ENCODE data around the gene GMPR.

GMPR gene

DNA sequence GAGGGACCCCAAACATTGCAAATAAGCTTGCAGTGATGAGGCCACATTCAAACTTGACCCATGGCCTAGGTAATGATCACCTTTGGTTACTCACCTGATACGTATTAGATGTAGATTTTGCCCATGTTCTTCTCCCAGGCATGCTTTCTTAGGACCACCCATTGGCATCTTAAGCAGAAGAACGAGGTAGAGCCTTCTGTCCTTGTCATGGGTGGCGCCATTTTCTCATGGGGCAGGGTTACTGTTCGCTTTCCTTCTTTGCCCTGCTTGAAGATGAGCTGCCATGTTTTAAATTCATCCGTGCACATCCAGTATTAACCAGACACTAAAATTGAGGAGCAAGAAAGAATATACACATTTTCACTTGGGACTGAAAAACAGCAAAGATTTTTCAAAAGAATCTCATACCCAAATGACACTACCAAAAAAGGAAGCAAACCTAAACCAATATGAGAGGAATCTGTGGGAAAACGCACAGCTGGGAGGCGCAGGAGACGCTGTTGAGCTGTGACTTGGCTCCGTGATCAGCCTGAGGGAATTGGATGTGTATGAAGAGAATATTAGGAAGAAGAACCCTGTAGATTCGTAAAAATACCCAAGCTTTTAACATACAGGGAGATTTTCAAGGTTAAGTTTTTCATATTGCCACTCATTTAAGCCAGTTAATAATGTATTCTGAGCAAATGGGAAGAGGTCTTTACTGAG, 36.6 kb downstream of the GMPR start:
- DNase-seq: no peak

- no peak for DNase-seq
Measured at GRCh38 chr6:16277101-16277981, 39.0 kb downstream of the GMPR start.

DNA sequence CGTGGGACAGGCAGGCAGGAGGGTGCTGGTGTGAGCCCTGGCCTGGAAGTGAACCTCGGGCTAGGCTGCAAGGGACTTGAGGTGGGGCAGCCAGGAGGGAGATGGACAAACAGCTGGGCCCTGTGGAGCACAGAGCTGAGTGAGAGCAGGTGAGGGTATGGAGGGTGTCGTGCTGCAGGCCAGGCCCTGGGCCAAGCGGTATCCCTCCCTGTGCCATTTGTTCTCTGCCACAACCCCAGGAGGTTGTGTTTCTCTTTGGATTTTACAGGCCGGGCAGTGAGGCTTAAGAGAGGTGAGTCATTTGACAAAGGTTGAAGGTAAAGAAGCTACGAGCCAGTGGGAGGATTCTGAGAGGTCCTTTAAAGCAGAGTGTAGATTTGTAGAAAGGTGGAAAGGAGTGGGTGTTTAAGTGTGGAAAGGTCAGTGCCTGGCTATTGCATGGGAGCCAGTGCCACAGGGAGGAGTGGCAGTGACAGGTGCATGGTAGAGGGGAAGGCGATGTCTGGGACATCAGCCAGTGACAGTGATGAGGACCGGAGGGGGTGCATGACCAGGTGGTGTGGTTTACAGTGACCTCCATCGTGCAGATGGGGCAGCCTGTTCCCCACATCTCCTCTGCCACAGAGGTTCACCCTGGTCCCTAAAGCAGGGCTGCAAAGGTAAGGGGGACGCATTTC, 39.8 kb downstream of the GMPR start:
- DNase-seq: no peak

GRCh38 chr6:16278750-16279149, 40.4 kb downstream of the GMPR start:
- DNase-seq: no peak

DNA sequence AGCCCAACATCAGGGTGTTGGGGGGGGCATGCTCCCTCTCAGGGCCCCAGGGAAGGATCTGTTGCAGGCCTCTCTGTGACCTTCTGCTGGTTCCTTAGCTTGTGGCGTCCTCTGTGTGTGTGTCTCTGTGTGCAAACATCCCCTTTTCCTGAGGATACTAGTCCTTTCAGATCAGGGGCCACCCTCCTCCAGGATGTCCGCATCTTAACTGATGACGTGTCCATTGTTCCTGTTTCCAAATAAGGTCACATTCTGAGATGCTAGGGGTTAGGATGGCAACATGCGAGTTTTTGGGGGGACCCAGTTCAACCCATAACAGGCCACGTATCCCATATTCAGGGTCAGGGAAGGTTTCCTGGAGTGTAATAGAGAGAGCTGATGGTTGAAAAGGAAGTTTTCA, 40.9 kb downstream of the GMPR start:
- no peak for DNase-seq

DNA sequence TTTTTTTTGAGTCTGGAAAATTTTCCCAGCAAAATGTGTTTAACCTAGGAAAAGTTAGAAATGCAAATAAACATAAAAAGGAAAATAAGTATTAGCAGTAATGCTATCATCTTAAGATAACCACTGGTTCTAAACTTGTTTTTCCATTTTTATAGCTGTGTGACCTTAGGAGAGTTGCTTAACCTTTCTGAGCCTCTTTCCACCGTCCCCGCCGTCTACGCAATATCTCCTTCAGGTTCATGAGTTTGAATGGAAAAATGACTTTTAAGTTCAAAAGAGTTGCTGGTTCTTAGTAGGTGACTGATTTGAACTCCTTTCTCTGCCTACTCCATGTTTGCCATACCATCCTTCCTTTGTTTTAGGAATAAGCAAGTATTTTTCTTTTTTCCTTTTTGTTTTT, 44.0 kb downstream of the GMPR start:
- DNase-seq: no peak

DNA sequence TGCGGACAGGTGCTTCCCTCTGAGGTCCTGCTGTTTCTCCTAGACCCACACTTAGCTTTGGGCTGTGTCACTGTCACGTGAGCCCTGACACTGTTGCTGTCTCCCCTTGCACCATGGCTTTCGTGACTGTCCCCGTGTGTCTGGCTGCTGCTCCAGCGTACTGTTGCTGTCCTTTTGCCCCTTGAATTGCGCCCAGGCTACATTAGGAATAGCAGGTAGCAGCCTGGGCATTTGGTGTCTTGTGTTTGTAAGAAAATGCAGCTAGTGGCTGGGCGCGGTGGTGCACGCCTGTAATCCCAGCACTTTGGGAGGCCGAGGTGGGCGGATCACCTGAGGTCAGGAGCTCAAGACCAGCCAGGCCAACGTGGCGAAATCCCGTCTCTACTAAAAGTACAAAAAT, 46.1 kb downstream of the GMPR start:
- DNase-seq: no peak

DNA sequence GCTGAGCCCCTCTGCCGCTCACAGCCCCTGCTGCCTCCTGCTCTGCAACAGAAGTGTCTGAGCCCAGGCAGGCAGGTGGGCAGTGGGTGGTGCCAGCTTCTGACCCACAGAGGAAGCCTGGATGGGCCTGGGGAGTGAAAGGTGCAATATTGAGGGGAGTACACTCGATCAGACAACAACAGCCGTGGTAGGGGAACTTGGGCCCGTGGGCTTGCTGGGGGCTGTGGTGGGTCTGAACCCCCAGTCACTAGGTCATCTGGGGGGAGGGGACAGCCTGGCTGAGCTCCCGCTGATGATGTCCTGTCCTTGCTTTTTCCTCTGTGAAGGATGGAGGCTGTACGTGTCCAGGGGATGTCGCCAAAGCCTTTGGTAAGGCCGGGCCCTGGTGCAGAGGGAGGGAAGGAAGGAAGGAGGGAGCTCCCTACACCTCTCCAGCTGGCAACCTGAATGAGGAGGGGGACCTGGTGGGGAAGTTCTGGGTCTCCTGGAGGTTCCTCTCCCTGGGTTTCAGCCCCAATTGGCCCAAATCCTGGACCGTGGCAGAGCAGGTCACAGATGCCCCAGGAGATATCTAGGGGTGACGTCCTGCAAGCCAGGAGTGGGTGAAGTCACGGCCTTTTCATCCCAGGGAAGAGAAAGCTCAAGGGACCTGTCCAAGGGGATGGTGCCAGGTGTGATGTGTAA, 47.2 kb downstream of the GMPR start:
- no peak for DNase-seq

DNA sequence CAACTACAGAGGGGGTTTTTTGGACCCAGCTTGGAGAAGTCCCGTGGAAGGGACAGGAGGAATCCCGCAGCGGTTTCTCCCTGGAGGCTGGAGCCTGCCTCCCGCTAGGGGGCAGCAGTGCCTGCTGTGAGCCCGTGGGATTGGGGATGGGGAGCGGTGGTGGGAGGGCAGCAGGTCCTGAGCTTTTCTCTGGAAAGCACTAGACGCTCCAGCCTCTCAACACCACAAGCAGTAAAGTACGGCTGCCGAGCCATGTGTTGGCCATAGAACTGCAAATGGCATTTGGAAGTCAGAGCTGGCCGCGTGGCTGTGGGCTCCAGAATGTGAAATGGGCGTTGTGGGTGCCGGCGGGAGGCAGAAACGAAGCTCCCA, 47.8 kb downstream of the GMPR start:
- no peak for DNase-seq

GRCh38 chr6:16288163-16288562, 49.8 kb downstream of the GMPR start:
- no peak for DNase-seq

DNA sequence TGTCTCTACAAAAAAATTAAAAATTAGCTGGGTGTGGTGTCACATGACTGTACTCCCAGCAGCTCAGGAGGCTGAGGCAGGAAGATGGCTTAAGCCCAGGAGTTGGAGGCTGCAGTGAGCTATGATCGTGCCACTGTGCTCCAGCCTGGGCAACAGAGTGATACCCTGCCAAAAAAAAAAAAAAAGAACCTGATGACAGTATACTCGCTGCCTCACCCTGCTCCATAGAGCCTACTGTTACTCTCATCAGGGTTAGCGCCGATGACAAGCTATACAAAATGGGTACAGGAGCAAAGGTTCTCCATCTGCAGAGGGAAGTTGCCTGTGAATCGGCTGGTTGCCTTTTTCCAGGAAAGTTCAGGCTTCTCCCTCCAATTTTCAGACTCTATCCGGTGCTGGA, 53.4 kb downstream of the GMPR start:
- no peak for DNase-seq

- no peak for DNase-seq
Measured at GRCh38 chr6:16292432-16292831, 54.0 kb downstream of the GMPR start.

DNA sequence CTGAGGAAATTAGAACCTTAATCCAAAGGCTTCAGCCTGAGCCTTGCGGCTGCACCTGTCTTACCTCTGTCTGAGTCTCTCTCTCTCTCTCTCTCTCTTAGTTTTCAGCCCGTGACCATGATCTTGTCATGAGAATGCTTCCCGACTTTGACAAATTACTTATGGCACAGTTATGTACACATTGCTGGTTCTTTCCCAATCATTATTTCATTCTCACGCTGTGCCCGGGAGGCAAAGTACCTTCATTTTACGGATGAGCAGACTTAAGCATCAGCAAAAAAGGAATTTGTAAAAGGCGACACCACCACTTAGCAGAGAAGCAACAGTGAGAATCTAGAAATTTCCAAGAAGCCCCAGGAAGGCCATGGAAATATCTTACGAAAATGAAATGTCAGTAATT, 54.6 kb downstream of the GMPR start:
- no peak for DNase-seq

DNA sequence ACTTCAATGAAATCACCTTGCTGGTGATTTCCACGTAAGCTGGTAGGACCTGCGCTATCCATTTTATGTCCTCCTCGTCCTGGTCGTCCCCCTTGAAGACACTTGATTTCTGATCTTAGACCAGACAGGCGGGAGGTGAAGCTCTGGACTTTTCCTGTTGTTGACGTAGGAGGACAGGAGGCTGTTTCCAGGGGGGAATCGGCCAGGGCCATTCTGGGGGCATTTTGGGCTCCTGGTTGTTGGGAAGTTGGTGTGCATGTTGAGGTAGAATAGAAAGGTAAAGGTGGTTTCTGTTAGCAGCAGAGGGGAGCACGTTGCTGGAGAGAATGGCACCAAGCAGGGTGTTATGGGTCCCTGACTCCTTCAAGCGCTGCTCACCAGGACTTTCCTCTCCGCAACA, 56.0 kb downstream of the GMPR start:
- no peak for DNase-seq

GRCh38 chr6:16295060-16295459, 56.7 kb downstream of the GMPR start:
- DNase-seq: no peak

DNA sequence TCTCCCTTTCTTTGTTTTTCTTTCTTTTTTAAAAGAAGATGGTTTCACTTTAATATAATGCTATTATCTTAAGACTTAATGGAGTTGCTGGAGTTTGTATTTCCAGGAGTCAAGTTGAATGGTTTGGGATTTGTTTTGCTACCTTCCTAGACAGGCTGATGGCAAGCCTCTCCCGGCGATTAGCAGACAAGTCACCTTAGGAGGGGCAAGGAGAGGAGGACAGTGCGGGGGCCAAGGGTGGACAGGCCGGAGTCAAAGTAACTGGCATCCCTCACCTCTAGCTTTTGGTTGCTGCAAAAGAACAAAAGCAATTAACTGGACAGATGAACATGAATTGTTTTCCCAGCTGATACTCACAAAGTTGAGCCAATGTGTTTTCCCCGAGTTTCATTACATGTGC, 57.1 kb downstream of the GMPR start:
- no peak for DNase-seq

DNA sequence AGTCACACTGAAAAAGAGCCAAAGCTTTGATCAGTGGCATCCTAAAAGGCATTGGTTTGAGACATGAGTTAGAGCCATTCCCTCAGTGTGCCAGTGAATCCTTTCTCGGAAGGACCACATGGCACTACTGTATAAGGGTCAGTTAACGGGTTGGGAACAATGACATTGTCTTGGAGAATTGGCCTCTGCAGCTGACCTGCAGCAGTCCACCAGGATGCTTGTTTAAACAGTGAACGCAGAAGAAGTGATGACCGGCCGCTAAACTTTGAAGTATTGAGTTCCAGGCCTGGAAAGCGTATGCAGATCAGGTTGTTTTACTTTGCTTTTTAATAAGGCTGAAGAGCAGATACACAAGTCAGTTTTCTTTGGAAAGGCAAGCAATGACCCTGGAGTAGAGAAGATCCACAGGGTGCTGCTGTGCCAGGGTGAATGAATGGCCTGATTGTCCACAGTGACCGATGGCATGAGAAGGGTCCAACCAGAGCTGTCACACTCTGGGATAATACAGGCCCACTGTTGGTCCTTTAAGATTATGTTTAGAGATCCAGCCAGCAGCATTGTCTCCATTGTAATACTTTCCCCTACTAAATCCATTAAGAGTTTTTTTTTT, 57.8 kb downstream of the GMPR start:
- DNase-seq: no peak

GRCh38 chr6:16299861-16300260, 61.5 kb downstream of the GMPR start:
- DNase-seq: no peak

- DNase-seq: no peak
Measured at GRCh38 chr6:16301511-16301910, 63.1 kb downstream of the GMPR start.

GRCh38 chr6:16302721-16303552, 64.5 kb downstream of the GMPR start:
- no peak for DNase-seq

DNA sequence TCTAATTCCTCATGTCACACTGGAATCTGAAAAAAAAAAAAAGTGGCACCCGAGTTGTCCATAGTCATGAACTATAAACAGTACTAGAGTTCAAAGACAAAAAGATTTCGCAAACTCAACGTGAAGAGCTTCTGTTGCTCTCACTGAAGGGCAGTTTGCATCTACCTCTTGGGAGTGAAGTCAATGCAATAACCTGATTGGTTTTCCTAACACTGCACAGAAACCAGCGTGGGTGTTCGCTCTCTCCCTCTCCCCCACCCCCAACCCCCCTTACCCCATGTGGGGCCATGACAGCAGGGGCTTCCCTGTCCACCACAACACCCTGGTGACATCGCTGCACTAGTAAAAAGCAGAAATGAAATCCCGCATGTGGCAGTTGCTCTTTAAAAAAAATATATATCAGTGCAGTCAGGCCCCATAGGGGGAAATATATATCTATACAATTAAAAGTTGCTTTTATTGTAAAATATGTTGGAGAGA, 66.9 kb downstream of the GMPR start:
- DNase-seq: no peak

- DNase-seq: no peak
Measured at GRCh38 chr6:16305788-16306187, 67.4 kb downstream of the GMPR start.

Data from DMS 273 treated with DMSO at 0.1 percent for 48 hours (cell line).